Right ventricle myocardium inferior (tissue), 1 donor: ENCODE results near the gene LIPG. TPM values are rescaled to one million over a fixed set of nuclear protein-coding genes. Genes with fewer than 3 reads are reported as not detected.
A peak's percentile ranks its signal among the peaks of the same experiment; 100 is the strongest.

Experiments
- ATAC-seq: fragments of 200-7000 bp; cut with Tn5 transposase; one replicate; pipeline ENCODE4 v1.9.1; 2020; ENCODE audit warnings: mild to moderate bottlenecking, moderate library complexity
- DNase-seq: peaks from one replicate; pipeline ENCODE4 v3.0.0; 2021; ENCODE audit errors: missing footprints
- intact Hi-C: fragments of 100-400 bp; cut with DNase I; formaldehyde crosslinking; loops from one replicate; pipeline ENCODE4 v1.11.0; 2022
- total RNA-seq: library from RNA; stranded (reverse); fragmentation: NEBNext Ultra II Directional; extraction: Animal tissue kit (Norgen Biotek cat#: 25700); gene quantifications from one replicate; pipeline ENCODE4 v1.2.1, GENCODE V29; 2021
- donor health status: DM: no; HTN: yes; CAD: no; lungs with severe emphysema.

LIPG gene
- total RNA-seq, 1 donor from 2014 or later, result not detected

GRCh38 chr18:49596687-49597086 lies 34.8 kb downstream of the LIPG start:
- no peak for DNase-seq
- no peak for ATAC-seq
- intact Hi-C loops, result no loop called here

GRCh38 chr18:49597157-49597931 lies 35.5 kb downstream of the LIPG start:
- ATAC-seq (no peak), DNase-seq (no peak)
- intact Hi-C loops, result no loop called here

- intact Hi-C loops, result no loop called here
- ATAC-seq (no peak), DNase-seq (no peak)
Observed at GRCh38 chr18:49601211-49601610, 39.4 kb downstream of the LIPG start.

- intact Hi-C loops, result no loop called here
- ATAC-seq (no peak), DNase-seq (no peak)
Observed at GRCh38 chr18:49608366-49609255, 46.8 kb downstream of the LIPG start.

- intact Hi-C loops, result no loop called here
- ATAC-seq, result no peak
- DNase-seq, result no peak
Observed at GRCh38 chr18:49609256-49610021, 47.6 kb downstream of the LIPG start.

- DNase-seq (no peak), ATAC-seq (no peak)
- intact Hi-C loops, result no loop called here
Observed at GRCh38 chr18:49610022-49610445, 48.2 kb downstream of the LIPG start.

GRCh38 chr18:49611316-49611715 lies 49.5 kb downstream of the LIPG start:
- ATAC-seq (no peak), DNase-seq (no peak)
- intact Hi-C loops, result no loop called here

GRCh38 chr18:49612515-49613033 lies 50.7 kb downstream of the LIPG start:
- ATAC-seq (no peak), DNase-seq (no peak)
- intact Hi-C loops, result no loop called here

GRCh38 chr18:49613141-49613640 lies 51.3 kb downstream of the LIPG start:
- no peak for DNase-seq
- intact Hi-C loops, result no loop called here

GRCh38 chr18:49613641-49614151 lies 51.8 kb downstream of the LIPG start:
- DNase-seq, result no peak
- no peak for ATAC-seq
- intact Hi-C loops, result no loop called here

More at GRCh38 chr18:49613141-49613640, 51.3 kb downstream of the LIPG start:
- no peak for ATAC-seq

GRCh38 chr18:49616618-49617328 lies 54.9 kb downstream of the LIPG start:
- intact Hi-C loops, result no loop called here
- DNase-seq (no peak), ATAC-seq (no peak)

- intact Hi-C loops, result no loop called here
- ATAC-seq (no peak), DNase-seq (no peak)
Observed at GRCh38 chr18:49617329-49617695, 55.5 kb downstream of the LIPG start.

- DNase-seq, result no peak
- intact Hi-C loops, result no loop called here
- ATAC-seq, result no peak
Observed at GRCh38 chr18:49617865-49618264, 56.0 kb downstream of the LIPG start.

GRCh38 chr18:49618742-49619681 lies 57.2 kb downstream of the LIPG start:
- intact Hi-C loops, result no loop called here
- peak; percentile 36 for ATAC-seq
- DNase-seq, result no peak

GRCh38 chr18:49619801-49620200 lies 57.9 kb downstream of the LIPG start:
- DNase-seq (no peak), ATAC-seq (no peak)
- intact Hi-C loops, result no loop called here

GRCh38 chr18:49621301-49621700 lies 59.4 kb downstream of the LIPG start:
- DNase-seq (no peak), ATAC-seq (no peak)
- intact Hi-C loops, result no loop called here

- ATAC-seq (no peak), DNase-seq (no peak)
- intact Hi-C loops, result no loop called here
Observed at GRCh38 chr18:49621717-49622351, 60.0 kb downstream of the LIPG start.
